22Rv1 (cell line): Measurements from ENCODE around the gene ELAVL1.

Source experiments
- H3K27ac ChIP-seq: fragments of 450-650 bp; 2 replicates; pipeline ENCODE4 v1.5.1; 2017
- ZFX ChIP-seq: fragments of 450-650 bp; IDR thresholded peaks from 2 replicates; pipeline ENCODE4 v1.6.1; 2017; ENCODE audit warnings: antibody characterized with exemption, borderline replicate concordance
- TF ChIP-seq, protein P1 (sequence below): fragments of 450-650 bp; IDR thresholded peaks from 2 replicates; pipeline ENCODE4 v1.5.1; 2017; ENCODE audit warnings: mild to moderate bottlenecking

ELAVL1 gene

DNA sequence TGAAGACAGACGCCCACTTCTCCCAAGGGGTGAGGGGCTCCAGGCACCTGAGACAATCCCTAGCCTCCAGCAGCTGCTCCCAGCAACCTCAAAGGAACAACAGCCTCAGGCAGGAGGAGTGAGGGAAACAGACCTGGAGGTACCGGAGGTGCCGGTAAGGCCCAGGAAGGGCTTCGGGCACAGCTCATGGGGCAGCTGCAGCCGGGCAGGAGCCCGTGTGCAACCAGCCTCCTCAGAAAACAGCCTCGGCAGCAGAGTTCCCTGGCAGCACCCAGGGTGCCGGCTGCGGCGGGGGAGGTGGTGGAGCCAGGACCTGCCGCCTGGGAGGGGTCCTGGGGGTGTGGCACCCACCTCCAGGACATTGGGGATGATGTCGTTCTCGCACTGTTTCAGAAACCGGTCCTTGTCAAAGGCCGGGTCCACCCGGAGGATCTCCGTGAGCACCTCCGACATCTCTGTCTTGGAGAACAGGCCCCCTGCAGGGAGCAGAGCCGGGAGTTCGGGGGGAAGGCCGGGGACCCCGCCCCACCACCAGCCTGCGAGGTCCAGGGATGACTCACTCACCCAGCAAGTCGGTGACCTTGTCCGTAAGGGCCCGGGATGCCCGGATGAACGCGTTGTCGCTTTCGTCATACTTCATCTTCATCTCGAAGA, 73.0 kb downstream of the ELAVL1 start:
- TF ChIP-seq, protein P1, sequence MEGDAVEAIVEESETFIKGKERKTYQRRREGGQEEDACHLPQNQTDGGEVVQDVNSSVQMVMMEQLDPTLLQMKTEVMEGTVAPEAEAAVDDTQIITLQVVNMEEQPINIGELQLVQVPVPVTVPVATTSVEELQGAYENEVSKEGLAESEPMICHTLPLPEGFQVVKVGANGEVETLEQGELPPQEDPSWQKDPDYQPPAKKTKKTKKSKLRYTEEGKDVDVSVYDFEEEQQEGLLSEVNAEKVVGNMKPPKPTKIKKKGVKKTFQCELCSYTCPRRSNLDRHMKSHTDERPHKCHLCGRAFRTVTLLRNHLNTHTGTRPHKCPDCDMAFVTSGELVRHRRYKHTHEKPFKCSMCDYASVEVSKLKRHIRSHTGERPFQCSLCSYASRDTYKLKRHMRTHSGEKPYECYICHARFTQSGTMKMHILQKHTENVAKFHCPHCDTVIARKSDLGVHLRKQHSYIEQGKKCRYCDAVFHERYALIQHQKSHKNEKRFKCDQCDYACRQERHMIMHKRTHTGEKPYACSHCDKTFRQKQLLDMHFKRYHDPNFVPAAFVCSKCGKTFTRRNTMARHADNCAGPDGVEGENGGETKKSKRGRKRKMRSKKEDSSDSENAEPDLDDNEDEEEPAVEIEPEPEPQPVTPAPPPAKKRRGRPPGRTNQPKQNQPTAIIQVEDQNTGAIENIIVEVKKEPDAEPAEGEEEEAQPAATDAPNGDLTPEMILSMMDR: no peak
- TF ChIP-seq ZFX: no peak
- no peak overlapping the region for H3K27ac ChIP-seq

DNA sequence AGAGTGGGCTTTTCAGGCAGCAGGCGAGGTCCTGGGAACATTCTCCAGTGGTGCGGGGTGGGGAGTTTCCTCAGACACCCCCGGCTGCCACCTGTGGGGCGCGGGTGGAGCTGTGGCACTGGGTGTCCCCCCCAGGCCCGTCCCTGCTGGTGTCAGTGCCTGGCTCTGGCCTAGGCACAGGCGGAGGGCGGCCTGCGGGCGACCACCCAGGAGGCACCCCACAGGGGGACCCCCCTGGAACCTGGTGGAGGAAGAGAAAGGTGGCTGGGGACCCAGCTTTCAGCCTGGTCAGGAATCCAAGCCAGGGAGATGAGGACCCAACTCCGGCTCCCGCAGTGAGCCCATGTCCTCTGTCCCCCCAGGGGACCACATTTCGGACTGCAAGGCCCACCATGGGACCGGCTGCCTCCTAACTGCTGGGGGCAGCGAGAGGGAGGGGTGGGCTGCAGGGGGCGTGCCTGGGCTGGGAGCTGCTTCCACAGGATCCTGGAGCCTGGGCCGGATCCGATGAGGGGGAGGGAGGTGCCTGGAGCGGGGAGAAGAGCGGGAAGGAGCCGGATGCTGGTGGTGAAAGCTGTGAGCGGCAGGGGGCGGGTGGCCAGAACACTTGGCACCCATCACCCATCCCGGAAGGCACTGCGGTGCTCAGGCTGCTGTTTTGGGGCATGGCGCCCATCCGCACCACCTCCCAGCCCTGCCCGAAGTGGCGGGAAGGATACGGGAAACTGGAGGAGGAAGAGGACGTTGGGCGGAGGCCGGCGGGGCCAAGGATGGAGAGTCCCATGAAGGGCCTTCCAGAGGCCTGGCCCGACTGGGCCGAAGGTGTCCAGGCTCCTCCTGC, 74.0 kb downstream of the ELAVL1 start:
- no peak for TF ChIP-seq ZFX
- TF ChIP-seq, protein P1: no peak

DNA sequence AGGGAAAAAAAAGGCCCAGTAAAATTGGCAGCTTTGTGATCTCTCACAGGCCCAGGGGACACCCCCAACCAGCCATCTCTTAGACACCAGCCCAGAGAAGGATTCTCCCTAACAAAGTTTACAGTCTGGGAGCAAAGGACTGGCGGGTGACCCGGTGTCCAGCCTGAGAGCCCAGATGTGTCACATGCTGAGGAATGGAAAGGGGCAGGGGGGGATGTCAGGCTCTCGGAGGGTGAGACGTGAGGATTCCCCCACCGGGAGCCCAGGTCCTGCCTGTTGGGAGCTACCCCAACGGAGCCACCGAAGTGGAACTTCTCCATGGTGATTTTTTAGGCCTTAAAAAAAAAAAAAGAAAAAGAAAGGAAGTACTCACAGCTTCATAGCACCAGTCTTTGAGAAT, 74.7 kb downstream of the ELAVL1 start:
- TF ChIP-seq, protein P1: no peak
- peak overlapping the region; percentile 25; the same call in 1 of the 2 replicates for H3K27ac ChIP-seq

More for the DNA sequence above, 74.0 kb downstream of the ELAVL1 start:
- peak overlapping the region; percentile 25; the same call in 1 of the 2 replicates for H3K27ac ChIP-seq

DNA sequence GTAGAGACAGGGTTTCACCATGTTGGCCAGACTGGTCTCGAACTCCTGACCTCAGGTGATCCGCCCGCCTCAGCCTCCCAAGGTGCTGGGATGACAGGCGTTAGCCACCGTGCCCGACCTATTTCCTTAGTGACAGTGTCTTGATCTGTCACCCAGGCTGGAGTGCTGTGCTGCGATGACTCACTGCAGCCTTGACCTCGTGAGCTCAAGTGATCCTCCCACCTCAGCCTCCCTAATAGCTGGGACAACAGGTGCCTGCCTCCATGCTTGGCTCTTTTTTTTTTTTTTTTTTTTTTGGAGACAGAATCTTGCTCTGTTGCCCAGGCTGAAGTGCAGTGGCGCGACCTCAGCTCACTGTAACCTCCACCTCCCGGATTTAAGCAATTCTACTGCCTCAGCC, 75.4 kb downstream of the ELAVL1 start:
- peak overlapping the region; percentile 25; the same call in 1 of the 2 replicates for H3K27ac ChIP-seq

DNA sequence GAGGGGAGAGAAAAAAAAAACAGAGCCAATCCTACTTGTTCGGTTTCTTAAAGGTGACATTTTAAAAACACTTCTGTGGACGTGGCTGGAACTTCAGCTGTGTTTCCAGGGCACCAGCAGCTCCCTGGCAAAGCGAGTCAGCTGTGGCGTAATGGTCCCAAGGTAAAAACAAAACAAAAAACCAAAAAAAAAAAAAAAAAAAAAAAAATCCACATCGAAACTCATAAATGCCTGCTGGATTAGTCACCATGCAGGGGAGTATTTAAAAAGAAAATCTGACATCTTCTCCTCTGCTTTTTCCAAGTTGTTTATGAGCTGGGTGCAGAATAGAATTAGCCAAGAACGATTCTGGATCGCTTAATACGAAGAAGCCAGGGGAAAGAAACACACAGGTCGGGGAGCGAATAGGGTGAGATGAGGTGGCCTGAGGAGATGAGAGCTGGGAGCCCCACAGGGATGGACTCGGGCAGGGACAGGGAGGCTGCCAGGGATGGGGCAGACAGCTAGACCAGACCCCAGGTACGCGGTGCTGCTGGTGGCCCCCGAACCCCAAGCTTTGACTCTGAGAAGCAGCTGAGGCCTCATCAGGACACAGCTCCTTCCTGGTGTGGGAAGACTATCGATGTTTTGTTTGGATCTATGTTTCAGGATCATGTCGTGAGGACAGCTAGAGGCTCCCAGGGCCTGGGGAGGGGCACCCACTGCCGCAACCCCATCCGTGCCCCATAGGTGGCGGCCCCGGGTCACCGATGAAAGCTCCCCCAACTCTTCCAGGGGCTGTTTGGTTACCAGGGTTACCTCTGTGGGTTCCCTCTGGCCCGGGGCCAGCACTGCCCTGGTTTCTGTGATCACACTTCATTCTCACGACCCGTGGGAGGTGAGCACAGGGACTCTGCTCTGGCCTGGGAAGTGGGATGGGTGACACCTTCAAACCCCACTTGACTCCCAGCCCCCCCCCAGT, 76.4 kb downstream of the ELAVL1 start:
- peak overlapping the region; percentile 97 for H3K27ac ChIP-seq
- TF ChIP-seq ZFX: no peak
- TF ChIP-seq, protein P1: peak; percentile 39

DNA sequence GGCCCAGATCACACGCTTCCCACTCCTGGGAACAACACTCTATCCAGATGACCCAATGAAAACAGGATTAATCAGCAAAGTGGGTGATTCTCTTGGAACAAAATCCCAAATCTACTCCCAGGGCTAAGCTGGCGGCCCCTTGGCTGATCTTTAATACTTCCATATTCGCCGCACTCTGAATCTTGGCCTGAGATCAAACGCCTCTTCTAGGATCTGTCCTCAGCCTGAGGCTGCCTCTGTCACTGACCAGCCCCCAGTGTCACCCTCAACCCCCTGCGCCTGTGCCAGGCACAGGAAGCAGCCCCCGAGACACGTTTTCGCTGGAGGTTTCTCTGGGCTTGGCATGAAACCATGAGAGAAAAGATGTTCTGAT, 77.1 kb downstream of the ELAVL1 start:
- peak overlapping the region; percentile 97 for H3K27ac ChIP-seq
- TF ChIP-seq ZFX: no peak
- TF ChIP-seq, protein P1: no peak

DNA sequence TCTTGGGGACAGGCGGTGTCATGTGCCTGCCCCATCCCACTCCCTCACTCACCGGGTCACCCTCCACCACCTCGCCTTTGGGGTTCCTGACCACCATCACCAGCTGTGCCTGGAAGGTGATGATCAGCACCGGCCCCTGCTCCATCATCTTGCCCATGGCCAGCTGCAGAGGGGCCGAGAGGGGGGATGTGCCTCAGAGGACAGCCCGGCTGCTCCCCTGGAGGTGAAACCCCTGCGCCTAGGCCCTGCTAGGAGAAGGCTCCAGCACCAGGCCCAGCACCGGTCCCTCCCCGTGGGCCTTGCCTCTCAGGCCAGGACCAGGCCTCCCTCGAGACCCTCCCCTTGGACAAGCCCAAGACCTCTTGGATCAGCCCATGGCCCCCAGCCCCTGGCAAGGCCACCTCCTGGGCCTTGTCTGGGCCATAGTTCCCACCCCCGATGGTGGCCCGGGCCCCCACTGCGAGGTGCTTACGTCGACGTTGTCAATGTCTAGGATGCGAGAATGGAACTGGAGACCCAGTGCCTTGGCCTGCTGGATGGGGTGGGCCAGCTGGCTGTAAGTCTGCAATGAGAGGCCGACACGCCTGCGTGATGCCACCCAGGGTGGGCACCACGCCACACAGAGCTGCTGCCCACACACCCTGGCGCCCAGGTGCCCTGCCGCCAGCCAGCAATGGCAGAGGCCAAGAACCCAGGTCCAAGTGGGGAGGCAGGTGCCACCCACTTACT, 77.7 kb downstream of the ELAVL1 start:
- peak overlapping the region; percentile 97 for H3K27ac ChIP-seq
- TF ChIP-seq, protein P1: no peak
- no peak for TF ChIP-seq ZFX
